K562 (cell line): ENCODE measurements around the gene CDK11B. TPM values are rescaled to one million over a fixed set of nuclear protein-coding genes. Genes with fewer than 3 reads are reported as not detected.

Source experiments
- ATAC-seq: fragments of 200-7000 bp; cut with Tn5 transposase; 3 replicates; pipeline ENCODE4 v1.9.1; 2020; ENCODE audit warnings: moderate library complexity
- BruUV-seq: library from RNA; stranded (reverse); fragments of 400-500 nt; replicated peaks from 2 replicates; lab custom pipeline; 2021; lab: Mats Ljungman, UMichigan
- CTCF ChIA-PET: fragments of 300-600 bp; formaldehyde crosslinking; extraction: SDS; loops from one replicate; lab custom pipeline; 2021; ENCODE audit warnings: low intra/inter-chr PET ratio; lab: Yijun Ruan, JAX
- POLR2A ChIA-PET: fragments of 300-600, 350-650 bp; sonication (Branson Sonifier 250); formaldehyde crosslinking; extraction: SDS; loops from one replicate; lab custom pipeline; 2021; ENCODE audit warnings: antibody characterized with exemption, inconsistent platforms; lab: Yijun Ruan, JAX
- DNase-seq, 4 experiments: peaks; one replicate each; pipeline versions ENCODE4 v3.0.0 to v3.0.0-alpha.2; 2011 to 2018; ENCODE audit warnings: low spot score in 3 of 4, mixed read lengths in 3 of 4; ENCODE audit errors: extremely low read depth in 1 of 4
- FAIRE-seq: peaks from 2 replicates; lab custom pipeline; 2011; peaks lifted over from hg19 to GRCh38; lab: Jason Lieb, UNC
- H2AFZ ChIP-seq: 2 replicates; pipeline ENCODE4 v1.6.0; 2011; ENCODE audit warnings: low read depth, low read length, control low read depth, inconsistent platforms
- H3K27ac ChIP-seq: fragments of 200-600 bp; 3 replicates; pipeline ENCODE4 v1.8.0; 2011; ENCODE audit warnings: low read depth, mild to moderate bottlenecking, control low read depth, inconsistent platforms, low read length, moderate library complexity, mixed read lengths; ENCODE audit errors: extremely low read depth
- H3K27me3 ChIP-seq, 2 experiments: fragments of 300-600 bp in 1 of 2; 2 replicates in 1 of 2; 3 replicates in 1 of 2; pipeline versions ENCODE4 v1.6.0 to v1.8.0; 2011; ENCODE audit warnings: inconsistent platforms in 2 of 2, low read length in 2 of 2, mild to moderate bottlenecking in 1 of 2, mixed read lengths in 1 of 2, moderate library complexity in 1 of 2; ENCODE audit not compliant: control insufficient read depth in 2 of 2, insufficient read depth in 2 of 2
- H3K36me3 ChIP-seq: fragments of 300-600 bp; 3 replicates; pipeline ENCODE4 v1.8.0; 2011; ENCODE audit warnings: mild to moderate bottlenecking, low read length, inconsistent platforms; ENCODE audit not compliant: control insufficient read depth, insufficient read depth
- H3K4me1 ChIP-seq, 2 experiments: fragments of 200-600 bp in 1 of 2; replicated peaks in 1 of 2; 2 replicates in 1 of 2; 3 replicates in 1 of 2; pipeline versions ENCODE4 v1.5.1 to v1.8.0; 2011; ENCODE audit warnings: inconsistent platforms in 2 of 2, low read length in 2 of 2, mild to moderate bottlenecking in 1 of 2, mixed read lengths in 1 of 2, moderate library complexity in 1 of 2; ENCODE audit not compliant: control insufficient read depth in 2 of 2, insufficient read depth in 2 of 2
- H3K4me2 ChIP-seq: 2 replicates; pipeline ENCODE4 v1.6.1; 2011; ENCODE audit warnings: low read length, control low read depth, inconsistent platforms, mixed read lengths; ENCODE audit not compliant: insufficient read depth
- H3K4me3 ChIP-seq: fragments of 200-600 bp; sonication (generic), shearing (Covaris generic); 2 replicates; pipeline ENCODE4 v1.5.1; 2016; ENCODE audit warnings: control low read depth, inconsistent platforms
- H3K79me2 ChIP-seq: fragments of 200-600 bp; 3 replicates; pipeline ENCODE4 v1.8.0; 2011; ENCODE audit warnings: low read length, inconsistent platforms; ENCODE audit not compliant: control insufficient read depth, insufficient read depth
- H3K9ac ChIP-seq, 2 experiments: 2 replicates each; pipeline versions ENCODE4 v1.6.0 to v1.6.1; 2011; ENCODE audit warnings: low read depth in 2 of 2, low read length in 2 of 2, control low read depth in 1 of 2, inconsistent platforms in 1 of 2, mild to moderate bottlenecking in 1 of 2, mixed read lengths in 1 of 2; ENCODE audit not compliant: insufficient read depth in 1 of 2
- H3K9me1 ChIP-seq: one replicate; pipeline ENCODE4 v1.6.0; 2011; ENCODE audit warnings: inconsistent platforms, mild to moderate bottlenecking, low read length, moderate library complexity; ENCODE audit not compliant: control insufficient read depth, insufficient read depth
- H3K9me3 ChIP-seq: replicated peaks from 2 replicates; pipeline ENCODE4 v1.5.1; 2011; ENCODE audit warnings: low read depth, low read length, inconsistent platforms; ENCODE audit not compliant: control insufficient read depth, insufficient read depth
- H4K20me1 ChIP-seq: replicated peaks from 2 replicates; pipeline ENCODE4 v1.6.1; 2011; ENCODE audit warnings: low read length, inconsistent platforms, mixed read lengths; ENCODE audit not compliant: control insufficient read depth, insufficient read depth
- EP400 ChIP-seq: fragments of 450-650 bp; IDR thresholded peaks from 2 replicates; pipeline ENCODE4 v1.6.1; 2017; ENCODE audit warnings: antibody characterized with exemption, mild to moderate bottlenecking, moderate library complexity
- GTF3C2 ChIP-seq: IDR thresholded peaks from 3 replicates; pipeline ENCODE4 v1.6.1; 2011; ENCODE audit warnings: borderline replicate concordance, mild to moderate bottlenecking, moderate library complexity; ENCODE audit not compliant: insufficient read length; ENCODE audit errors: extremely low read depth
- HLTF ChIP-seq: fragments of 450-650 bp; IDR thresholded peaks from 2 replicates; pipeline ENCODE4 v1.6.1; 2016
- NELFE ChIP-seq: IDR thresholded peaks from 2 replicates; pipeline ENCODE4 v1.6.1; 2011; ENCODE audit warnings: mild to moderate bottlenecking; ENCODE audit not compliant: insufficient read depth, insufficient read length
- NFXL1 ChIP-seq: fragments of 450-650 bp; formaldehyde crosslinking; IDR thresholded peaks from 2 replicates; pipeline ENCODE4 v1.4.0; 2021; ENCODE audit warnings: mild to moderate bottlenecking
- NFYB ChIP-seq: IDR thresholded peaks from 2 replicates; pipeline ENCODE4 v1.6.1; 2011; ENCODE audit warnings: mild to moderate bottlenecking, moderate library complexity; ENCODE audit not compliant: insufficient read length; ENCODE audit errors: extremely low read depth
- ZBTB33 ChIP-seq: sonication (generic); formaldehyde crosslinking; IDR thresholded peaks from 2 replicates; pipeline ENCODE4 v1.8.1; 2023; ENCODE audit warnings: mild to moderate bottlenecking, missing genetic modification reagents
- ZNF23 ChIP-seq: fragments of 250-450 bp; sonication (Bioruptor Pico); IDR thresholded peaks from 2 replicates; pipeline ENCODE4 v1.4.0; 2020; ENCODE audit warnings: mild to moderate bottlenecking
- ZNF551 ChIP-seq: fragments of 250-450 bp; sonication (Bioruptor Pico); IDR thresholded peaks from 2 replicates; pipeline ENCODE4 v1.5.0; 2021; ENCODE audit warnings: mild to moderate bottlenecking, moderate library complexity
- WGBS: fragments of 100-300 bp; shearing (Covaris generic); methylation state at CpG from one replicate; pipeline ENCODE4 v1.1.6; 2016; ENCODE audit warnings: low coverage, mixed read lengths; ENCODE audit not compliant: insufficient coverage; ENCODE audit errors: missing lambda C conversion rate; 5-methylcytosine and 5-hydroxymethylcytosine counted together
- in situ Hi-C: fragments of 300-500 bp; cut with MboI; formaldehyde crosslinking; loops from 4 replicates; pipeline ENCODE4 v1.15.0; 2018; ENCODE audit warnings: inconsistent platforms, mixed read lengths
- intact Hi-C: fragments of 100-400 bp; cut with micrococcal nuclease; formaldehyde crosslinking; loops from 2 replicates; pipeline ENCODE4 v1.14.2; 2022
- polyA plus RNA-seq, 8 experiments: library from polyadenylated mRNA; depleted of rRNA in 4 of 8; stranded (reverse) in 5 of 8; unstranded in 3 of 8; fragments of >200 nt; fragmentation: Nextera tagmentation in 2 of 8; fragmentation: Illumina TruSeq in 1 of 8; extraction: Ambion mirVana in 2 of 8; extraction: Trizol in 1 of 8; gene quantifications; 2 replicates each; pipeline versions ENCODE4 v1.2.1 to v1.2.3, GENCODE V29; 2011 to 2014; ENCODE audit warnings: inconsistent platforms in 1 of 8, missing spikeins in 1 of 8
- total RNA-seq, 7 experiments: library from RNA; depleted of rRNA in 6 of 7; stranded (reverse); fragments of >200 nt in 6 of 7; fragmentation: Illumina TruSeq in 2 of 7; extraction: Trizol in 2 of 7; gene quantifications; 2 replicates each; pipeline versions ENCODE4 v1.2.1 to v1.2.3, GENCODE V29; 2011 to 2021; ENCODE audit warnings: low replicate concordance in 1 of 7

CDK11B gene
- total and polyA plus RNA-seq, 9 of the 15 experiments (the other 6 are each of a cell fraction or from before 2014, with no cell fraction given), result 2.8 to 52.2 (median 19.5) TPM

DNA sequence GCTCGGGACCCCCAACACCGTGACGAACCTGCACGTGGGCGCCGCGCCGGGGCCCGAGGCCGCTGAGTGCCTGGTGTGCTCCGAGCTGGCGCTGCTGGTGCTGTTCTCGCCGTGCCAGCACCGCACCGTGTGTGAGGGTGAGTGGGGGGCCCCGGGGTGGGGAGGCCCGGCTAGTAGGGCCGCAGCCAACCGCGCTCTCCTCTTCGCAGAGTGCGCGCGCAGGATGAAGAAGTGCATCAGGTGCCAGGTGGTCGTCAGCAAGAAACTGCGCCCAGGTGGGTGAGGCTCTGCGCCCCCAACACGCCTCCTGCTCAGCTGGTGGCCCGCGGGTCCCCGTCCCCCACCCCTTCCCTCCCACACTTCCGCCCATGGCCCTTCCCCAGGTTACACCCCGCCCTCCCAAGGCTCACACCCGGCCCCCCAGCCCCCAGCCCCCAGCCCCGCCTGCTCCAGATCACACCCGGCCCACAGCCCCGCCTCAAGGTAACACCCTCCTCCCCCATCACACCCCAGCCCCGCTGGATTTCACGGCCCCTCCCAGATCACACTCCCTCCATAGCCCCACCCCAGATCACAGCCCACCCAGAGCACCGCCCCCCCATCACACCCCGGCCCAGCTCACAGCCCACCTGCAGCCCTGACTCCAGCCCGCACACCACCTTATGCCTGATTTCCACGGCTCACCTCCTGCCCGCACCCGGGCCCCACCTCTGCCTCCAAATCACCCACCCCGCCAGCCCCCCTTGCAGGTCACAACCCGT is 29.2 kb downstream of the CDK11B start:
- ATAC-seq, result no peak
- Histone ChIP-seq H3K36me3 (no peaks in the 10 kb centered on the region), H3K79me2 (no peaks in the 10 kb centered on the region), H3K27me3 (no peaks in the 10 kb centered on the region), H3K9me1 (no peaks in the 10 kb centered on the region), H3K9me3 (no peaks in the 10 kb centered on the region), H3K9ac (no peak overlapping the region), H4K20me1 (no peaks in the 10 kb centered on the region), H3K27ac (no peak overlapping the region), H2AFZ (no peak overlapping the region), H3K4me3 (no peak overlapping the region), H3K4me1 (peaks cover 0 to 48% of the 10 kb centered on the region in 2 experiments; a peak in 3 of 5 replicates), H3K4me2 (no peak overlapping the region)
- intact Hi-C loops, result no loop called here
- POLR2A ChIA-PET, result no interaction called here
- TF ChIP-seq EP400, result no peak
- no peak for TF ChIP-seq ZNF23 (CRISPR knock-in tag)
- TF ChIP-seq NELFE, result no peak
- in situ Hi-C loops, result no loop called here
- no TSS peak for BruUV-seq
- 86% methylated on average over 11 of the region's 48 CpGs for WGBS
- peak in 1 of 4 experiments; percentile 21 for DNase-seq
- FAIRE-seq, result no peak
- CTCF ChIA-PET, result no interaction called here

DNA sequence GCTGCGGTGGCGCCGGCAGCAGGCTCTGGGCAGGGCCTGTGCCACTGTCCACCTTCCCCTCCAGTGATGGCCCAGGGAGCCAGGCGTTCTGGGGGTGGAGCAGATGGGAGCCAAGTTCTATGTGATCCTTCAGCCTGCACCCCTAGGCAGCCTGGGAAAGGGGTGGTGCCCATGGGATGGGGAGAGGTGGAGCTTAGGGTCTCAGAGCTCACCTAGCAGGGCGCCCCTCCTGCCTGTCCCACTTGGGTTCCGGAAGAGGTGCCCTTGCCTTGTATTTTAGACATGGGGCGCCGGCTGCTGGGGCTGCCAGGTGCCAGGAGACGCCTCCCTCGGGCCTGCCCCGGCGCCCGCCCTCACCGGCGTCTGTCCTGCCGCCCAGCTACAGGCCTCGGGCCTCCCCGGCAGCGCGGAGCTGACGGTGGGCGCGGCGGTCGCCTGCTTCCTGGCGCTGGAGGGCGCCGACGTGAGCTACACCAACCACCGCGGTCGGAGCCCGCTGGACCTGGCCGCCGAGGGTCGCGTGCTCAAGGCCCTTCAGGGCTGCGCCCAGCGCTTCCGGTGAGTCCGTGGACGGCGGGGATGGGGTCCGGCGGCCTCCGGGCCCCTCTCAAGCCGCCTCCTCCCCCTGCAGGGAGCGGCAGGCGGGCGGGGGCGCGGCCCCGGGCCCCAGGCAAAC is 29.9 kb downstream of the CDK11B start:
- Histone ChIP-seq H3K4me2 (no peak overlapping the region), H3K79me2 (no peaks in the 10 kb centered on the region), H3K9ac (no peak overlapping the region), H2AFZ (no peak overlapping the region), H3K9me3 (no peaks in the 10 kb centered on the region), H4K20me1 (no peaks in the 10 kb centered on the region), H3K9me1 (no peaks in the 10 kb centered on the region), H3K27me3 (no peaks in the 10 kb centered on the region), H3K4me3 (no peak overlapping the region), H3K36me3 (no peaks in the 10 kb centered on the region), H3K4me1 (peaks cover 0 to 55% of the 10 kb centered on the region in 2 experiments; a peak in 3 of 5 replicates), H3K27ac (no peak overlapping the region)
- POLR2A ChIA-PET, result no interaction called here
- TF ChIP-seq NFXL1 (CRISPR knock-in tag) (no peak), ZBTB33 (CRISPR knock-in tag) (peak; percentile 68), HLTF (no peak), GTF3C2 (no peak), NFYB (no peak), ZNF551 (CRISPR knock-in tag) (no peak)
- FAIRE-seq (no peak), ATAC-seq (no peak), DNase-seq (no peak)
- 91% methylated on average over 16 of the region's 53 CpGs for WGBS
- in situ Hi-C loops, result no loop called here
- CTCF ChIA-PET, result no interaction called here
- no TSS peak for BruUV-seq
- intact Hi-C loops, result no loop called here
